ENCODE results near the gene FGF12.

FGF12 gene

DNA sequence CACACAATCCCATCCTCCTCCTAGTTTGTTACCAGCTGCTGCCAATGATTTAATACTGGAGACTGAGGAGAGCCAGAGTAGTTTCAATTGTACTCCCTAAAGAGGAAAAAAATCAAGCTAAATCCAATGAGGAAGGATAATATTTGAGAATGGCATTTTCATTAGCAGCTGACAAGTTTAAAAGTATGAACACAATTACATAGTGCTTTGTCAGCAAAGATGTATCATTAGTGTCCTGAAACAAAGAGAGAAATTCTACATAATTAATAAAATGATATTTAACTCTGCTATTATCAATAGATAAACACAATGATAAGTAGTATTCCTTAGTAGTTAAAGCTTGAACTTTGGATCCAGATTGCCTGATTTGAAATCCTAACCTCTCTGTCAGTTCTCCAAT lies 163.9 kb downstream of the FGF12 start:
- ChIA-PET POLR2A (no interaction called here), CTCF (no interaction called here)
- no peak for DNase-seq (ENCODE audit: extremely low spot score)
- TF ChIP-seq FOXA1 (IDR thresholded peaks at IDR 0.05) (no peak), NFRKB (IDR thresholded peaks at IDR 0.05) (no peak), ELF4 (IDR thresholded peaks at IDR 0.05) (no peak), BHLHE40 (IDR thresholded peaks at IDR 0.05; ENCODE audit: borderline replicate concordance) (no peak), ARNT (IDR thresholded peaks at IDR 0.05) (no peak), FOXK2 (IDR thresholded peaks at IDR 0.05) (no peak), ZNF384 (IDR thresholded peaks at IDR 0.05) (no peak), PKNOX1 (IDR thresholded peaks at IDR 0.05) (no peak), L3MBTL2 (conservative IDR thresholded peaks at IDR 0.05) (no peak), TARDBP (IDR thresholded peaks at IDR 0.05) (no peak), SP1 (IDR thresholded peaks at IDR 0.05) (no peak)

DNA sequence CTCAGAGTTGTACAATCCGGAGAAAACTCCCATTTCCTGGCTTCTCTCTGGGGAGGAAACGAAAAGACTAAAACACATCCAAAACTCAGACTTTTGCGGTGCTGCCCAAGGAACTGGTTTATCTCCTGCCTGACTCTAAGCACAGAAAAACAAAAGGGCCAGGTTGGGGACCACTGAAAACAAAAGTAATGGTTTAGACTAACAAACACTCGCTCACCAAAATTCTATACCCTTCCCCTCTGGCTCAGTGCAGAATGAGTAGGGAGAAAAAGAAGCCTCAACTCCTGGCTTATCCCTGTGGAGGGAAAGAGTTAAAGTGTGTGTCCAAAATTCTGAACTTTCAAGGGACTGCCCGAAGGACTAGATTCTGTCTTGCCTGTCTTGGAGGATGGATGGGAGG lies 173.6 kb downstream of the FGF12 start:
- DNase-seq (ENCODE audit: extremely low spot score): no peak
- ChIA-PET CTCF (no interaction called here), POLR2A (no interaction called here)
- TF ChIP-seq FOXM1 (IDR thresholded peaks at IDR 0.05; ENCODE audit: borderline replicate concordance): no peak
- TF ChIP-seq ZNF384 (IDR thresholded peaks at IDR 0.05): no peak
- no peak for TF ChIP-seq CTBP1 (IDR thresholded peaks at IDR 0.05; ENCODE audit: borderline replicate concordance)
- TF ChIP-seq FOXK2 (IDR thresholded peaks at IDR 0.05): no peak
- no peak for TF ChIP-seq TARDBP (IDR thresholded peaks at IDR 0.05)
- TF ChIP-seq PKNOX1 (IDR thresholded peaks at IDR 0.05): no peak
- no peak for TF ChIP-seq HDGF (IDR thresholded peaks at IDR 0.05; ENCODE audit: borderline replicate concordance)
- no peak for TF ChIP-seq FOXA1 (IDR thresholded peaks at IDR 0.05)
- TF ChIP-seq ELF4 (IDR thresholded peaks at IDR 0.05): no peak
- TF ChIP-seq ARNT (IDR thresholded peaks at IDR 0.05): no peak

GRCh38 chr3:192550356-192550755 lies 177.0 kb downstream of the FGF12 start:
- TF ChIP-seq PKNOX1 (IDR thresholded peaks at IDR 0.05): no peak
- no peak for TF ChIP-seq NFRKB (IDR thresholded peaks at IDR 0.05)
- TF ChIP-seq TARDBP (IDR thresholded peaks at IDR 0.05): no peak
- TF ChIP-seq ELF4 (IDR thresholded peaks at IDR 0.05): no peak
- TF ChIP-seq ZNF384 (IDR thresholded peaks at IDR 0.05): no peak
- no peak for TF ChIP-seq BHLHE40 (IDR thresholded peaks at IDR 0.05; ENCODE audit: borderline replicate concordance)
- TF ChIP-seq LEF1 (IDR thresholded peaks at IDR 0.05; ENCODE audit: borderline replicate concordance): no peak
- DNase-seq (ENCODE audit: extremely low spot score): no peak
- CTCF ChIA-PET: no interaction called here
- POLR2A ChIA-PET: no interaction called here

DNA sequence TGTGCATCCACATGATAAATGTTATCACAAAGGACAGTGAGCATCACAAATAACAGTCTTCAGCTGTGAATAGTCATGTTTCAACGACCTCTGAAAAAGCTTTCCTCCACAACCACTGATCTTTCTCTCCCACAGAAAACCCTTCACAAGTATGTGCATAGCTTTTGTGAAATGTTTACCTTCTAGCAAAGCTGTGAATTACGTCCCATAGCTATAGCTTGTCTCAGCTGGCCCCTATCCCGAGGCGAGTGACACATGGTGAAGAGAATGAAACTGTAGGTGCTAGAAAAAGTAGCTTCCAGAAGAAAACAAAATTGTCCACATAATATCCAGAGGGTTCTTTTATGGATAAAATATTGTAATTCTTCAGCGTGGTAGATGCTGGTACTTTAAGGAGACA lies 182.0 kb downstream of the FGF12 start:
- no peak for DNase-seq (ENCODE audit: extremely low spot score)
- no peak for TF ChIP-seq ZNF384 (IDR thresholded peaks at IDR 0.05)
- TF ChIP-seq PKNOX1 (IDR thresholded peaks at IDR 0.05): no peak
- no peak for TF ChIP-seq FOXM1 (IDR thresholded peaks at IDR 0.05; ENCODE audit: borderline replicate concordance)
- no peak for TF ChIP-seq BHLHE40 (IDR thresholded peaks at IDR 0.05; ENCODE audit: borderline replicate concordance)
- TF ChIP-seq SP1 (IDR thresholded peaks at IDR 0.05): no peak
- TF ChIP-seq ARNT (IDR thresholded peaks at IDR 0.05): no peak
- TF ChIP-seq FOXA1 (IDR thresholded peaks at IDR 0.05): no peak
- no peak for TF ChIP-seq FOXK2 (IDR thresholded peaks at IDR 0.05)
- no peak for TF ChIP-seq LEF1 (IDR thresholded peaks at IDR 0.05; ENCODE audit: borderline replicate concordance)
- no peak for TF ChIP-seq SUZ12 (IDR thresholded peaks at IDR 0.05)
- TF ChIP-seq L3MBTL2 (conservative IDR thresholded peaks at IDR 0.05): no peak
- no peak for TF ChIP-seq CTBP1 (IDR thresholded peaks at IDR 0.05; ENCODE audit: borderline replicate concordance)
- TF ChIP-seq ELF4 (IDR thresholded peaks at IDR 0.05): no peak
- no peak for TF ChIP-seq NFRKB (IDR thresholded peaks at IDR 0.05)
- no peak for TF ChIP-seq HDGF (IDR thresholded peaks at IDR 0.05; ENCODE audit: borderline replicate concordance)
- TF ChIP-seq TARDBP (IDR thresholded peaks at IDR 0.05): no peak
- ChIA-PET CTCF (interaction anchor here (0.6 kb wide), 1 partner anchor 10 kb away, joined by 3 read pairs; no protein-coding TSS in a partner anchor), POLR2A (no interaction called here)

DNA sequence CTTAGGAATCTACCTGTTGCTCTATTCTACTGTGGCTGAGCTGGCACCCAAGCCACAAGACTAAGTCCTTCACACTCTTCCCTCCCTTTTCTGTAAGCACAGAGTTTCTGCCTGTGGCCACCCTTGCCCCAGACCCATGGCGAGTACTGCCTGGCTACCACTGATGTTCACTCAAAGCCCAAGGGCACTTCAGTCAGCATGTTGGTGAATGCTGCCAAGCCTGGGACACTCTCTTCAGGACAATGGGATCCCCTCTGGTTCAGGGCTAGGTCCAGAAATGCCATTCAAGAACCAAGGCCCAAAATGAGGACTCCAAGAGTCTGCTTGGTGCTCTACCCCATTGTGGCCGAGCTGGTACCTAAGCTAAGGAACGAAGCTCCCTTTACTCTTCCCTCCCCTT lies 184.2 kb downstream of the FGF12 start:
- POLR2A ChIA-PET: no interaction called here
- no peak for DNase-seq (ENCODE audit: extremely low spot score)
- CTCF ChIA-PET: no interaction called here
- TF ChIP-seq TARDBP (IDR thresholded peaks at IDR 0.05) (no peak), ELF4 (IDR thresholded peaks at IDR 0.05) (no peak), FOXA1 (IDR thresholded peaks at IDR 0.05) (no peak), NFRKB (IDR thresholded peaks at IDR 0.05) (no peak), BHLHE40 (IDR thresholded peaks at IDR 0.05; ENCODE audit: borderline replicate concordance) (no peak), CTBP1 (IDR thresholded peaks at IDR 0.05; ENCODE audit: borderline replicate concordance) (no peak), FOXK2 (IDR thresholded peaks at IDR 0.05) (no peak), FOXM1 (IDR thresholded peaks at IDR 0.05; ENCODE audit: borderline replicate concordance) (no peak), SUZ12 (IDR thresholded peaks at IDR 0.05) (no peak), L3MBTL2 (conservative IDR thresholded peaks at IDR 0.05) (no peak), HDGF (IDR thresholded peaks at IDR 0.05; ENCODE audit: borderline replicate concordance) (no peak), LEF1 (IDR thresholded peaks at IDR 0.05; ENCODE audit: borderline replicate concordance) (no peak), ZNF384 (IDR thresholded peaks at IDR 0.05) (no peak), SP1 (IDR thresholded peaks at IDR 0.05) (no peak), ARNT (IDR thresholded peaks at IDR 0.05) (no peak), PKNOX1 (IDR thresholded peaks at IDR 0.05) (no peak)
